Upper lobe of left lung (tissue), 6 donors: ENCODE results near the gene ARFGEF3. TPM values are rescaled to one million over a fixed set of nuclear protein-coding genes. Genes with fewer than 3 reads are reported as not detected.

ENCODE experiments used
- ATAC-seq, 2 donors: fragments of 200-7000 bp; cut with Tn5 transposase; one replicate each; pipeline ENCODE4 v1.9.1; 2022; ENCODE audit warnings: mild to moderate bottlenecking in 2 of 2, moderate library complexity in 2 of 2; ENCODE audit not compliant: low FRiP score in 2 of 2
- DNase-seq, 2 donors: peaks; one replicate each; pipeline ENCODE4 v3.0.0-alpha.2; 2019 to 2020
- H3K27ac ChIP-seq, 4 donors: fragments of 200-600 bp; sonication (generic); one replicate each; pipeline ENCODE4 v1.5.1; 2016 to 2019
- H3K27me3 ChIP-seq, 4 donors: fragments of 200-600 bp; sonication (generic); one replicate each; pipeline ENCODE4 v1.5.1; 2017 to 2019
- H3K36me3 ChIP-seq, 4 donors: fragments of 200-600 bp; sonication (generic); one replicate each; pipeline ENCODE4 v1.5.1; 2016 to 2019
- H3K4me1 ChIP-seq, 4 donors: fragments of 200-600 bp; sonication (generic); one replicate each; pipeline ENCODE4 v1.5.1; 2018 to 2019
- H3K4me3 ChIP-seq, 4 donors: fragments of 200-600 bp; sonication (generic); one replicate each; pipeline ENCODE4 v1.5.1; 2017 to 2019; ENCODE audit warnings: mild to moderate bottlenecking in 2 of 4, moderate library complexity in 1 of 4
- H3K9me3 ChIP-seq, 4 donors: fragments of 200-600 bp; sonication (generic); one replicate each; pipeline ENCODE4 v1.5.1; 2018 to 2019
- EP300 ChIP-seq, 4 donors: sonication (generic); formaldehyde crosslinking; IDR thresholded peaks; one replicate each; pipeline ENCODE4 v1.5.1; 2017; ENCODE audit warnings: antibody characterized with exemption in 4 of 4, control low read depth in 2 of 4
- POLR2A ChIP-seq, 4 donors: fragments of 450-650 bp; IDR thresholded peaks; one replicate each; pipeline ENCODE4 v1.5.1; 2016 to 2017; ENCODE audit warnings: antibody characterized with exemption in 4 of 4, mild to moderate bottlenecking in 2 of 4
- POLR2AphosphoS5 ChIP-seq, 2 donors: sonication (generic); formaldehyde crosslinking; IDR thresholded peaks; one replicate each; pipeline ENCODE4 v1.5.1; 2017; ENCODE audit warnings: antibody characterized with exemption in 2 of 2
- WGBS, 2 donors: methylation state at CpG; one replicate each; pipeline ENCODE4 v1.1.5; 2017 to 2018; 5-methylcytosine and 5-hydroxymethylcytosine counted together
- total RNA-seq, 6 donors: library from RNA; depleted of rRNA in 4 of 6; stranded (reverse); fragments of >200 nt in 4 of 6; gene quantifications; one replicate each; pipeline versions ENCODE4 v1.1.0 to v1.2.1, GENCODE V29; 2016 to 2021
- TF ChIP-seq, protein P1 (sequence below), 6 experiments: fragments of 450-650 bp in 4 of 6; fragments of 200-600 bp in 2 of 6; sonication (generic) in 2 of 6; IDR thresholded peaks; one replicate each; pipeline ENCODE4 v1.5.1; 2016 to 2019; ENCODE audit warnings: antibody characterized with exemption in 6 of 6
- donor health status: DM: no; HTN: no; CAD: no; lungs with moderate emphysema.
- donor health status: DM: no; HTN: yes; CAD: no; lungs with severe emphysema.

The ARFGEF3 gene
- total RNA-seq, 6 donors from 2014 or later = 19.8 to 53.6 (median 30.5) TPM

DNA sequence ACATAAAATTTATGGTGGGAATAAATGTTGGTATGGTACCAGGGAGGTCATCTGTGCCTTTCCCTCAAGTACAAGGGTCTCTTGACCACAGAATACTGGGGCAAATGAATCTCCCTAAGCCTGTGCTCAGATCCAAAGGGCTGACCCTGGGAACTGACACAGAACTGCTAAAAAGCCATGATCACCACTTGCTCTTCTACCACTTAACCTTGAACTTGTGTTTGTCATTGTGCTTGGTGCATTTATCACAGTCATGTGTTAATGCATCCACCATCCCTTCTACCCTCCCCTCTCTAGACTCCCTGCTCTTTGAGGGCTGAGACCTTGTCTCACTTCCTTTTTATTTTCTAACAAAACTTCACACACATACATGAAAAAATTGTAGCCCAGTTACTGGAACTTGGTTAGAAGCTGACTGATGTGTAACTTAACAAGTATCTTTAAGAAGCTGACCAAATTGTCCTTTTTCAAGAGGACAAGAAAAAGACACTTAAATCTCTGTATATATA, 102.7 kb downstream of the ARFGEF3 start:
- Histone ChIP-seq H3K27me3 (no peaks in the 10 kb centered on the region), H3K36me3 (peaks cover 0 to 14% (median 8%) of the 10 kb centered on the region in 4 donors), H3K27ac (no peak overlapping the region), H3K9me3 (no peaks in the 10 kb centered on the region), H3K4me1 (peaks cover 0 to under 1% (median 0%) of the 10 kb centered on the region in 4 donors), H3K4me3 (no peak overlapping the region)
- TF ChIP-seq, protein P1, sequence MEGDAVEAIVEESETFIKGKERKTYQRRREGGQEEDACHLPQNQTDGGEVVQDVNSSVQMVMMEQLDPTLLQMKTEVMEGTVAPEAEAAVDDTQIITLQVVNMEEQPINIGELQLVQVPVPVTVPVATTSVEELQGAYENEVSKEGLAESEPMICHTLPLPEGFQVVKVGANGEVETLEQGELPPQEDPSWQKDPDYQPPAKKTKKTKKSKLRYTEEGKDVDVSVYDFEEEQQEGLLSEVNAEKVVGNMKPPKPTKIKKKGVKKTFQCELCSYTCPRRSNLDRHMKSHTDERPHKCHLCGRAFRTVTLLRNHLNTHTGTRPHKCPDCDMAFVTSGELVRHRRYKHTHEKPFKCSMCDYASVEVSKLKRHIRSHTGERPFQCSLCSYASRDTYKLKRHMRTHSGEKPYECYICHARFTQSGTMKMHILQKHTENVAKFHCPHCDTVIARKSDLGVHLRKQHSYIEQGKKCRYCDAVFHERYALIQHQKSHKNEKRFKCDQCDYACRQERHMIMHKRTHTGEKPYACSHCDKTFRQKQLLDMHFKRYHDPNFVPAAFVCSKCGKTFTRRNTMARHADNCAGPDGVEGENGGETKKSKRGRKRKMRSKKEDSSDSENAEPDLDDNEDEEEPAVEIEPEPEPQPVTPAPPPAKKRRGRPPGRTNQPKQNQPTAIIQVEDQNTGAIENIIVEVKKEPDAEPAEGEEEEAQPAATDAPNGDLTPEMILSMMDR (IDR thresholded peaks at IDR 0.05) = no peak
- no peak for TF ChIP-seq EP300 (IDR thresholded peaks at IDR 0.05)
- no peak for TF ChIP-seq POLR2A (IDR thresholded peaks at IDR 0.05)
- no peak for TF ChIP-seq POLR2AphosphoS5 (IDR thresholded peaks at IDR 0.05)
- ATAC-seq = no peak
- DNase-seq = no peak

DNA sequence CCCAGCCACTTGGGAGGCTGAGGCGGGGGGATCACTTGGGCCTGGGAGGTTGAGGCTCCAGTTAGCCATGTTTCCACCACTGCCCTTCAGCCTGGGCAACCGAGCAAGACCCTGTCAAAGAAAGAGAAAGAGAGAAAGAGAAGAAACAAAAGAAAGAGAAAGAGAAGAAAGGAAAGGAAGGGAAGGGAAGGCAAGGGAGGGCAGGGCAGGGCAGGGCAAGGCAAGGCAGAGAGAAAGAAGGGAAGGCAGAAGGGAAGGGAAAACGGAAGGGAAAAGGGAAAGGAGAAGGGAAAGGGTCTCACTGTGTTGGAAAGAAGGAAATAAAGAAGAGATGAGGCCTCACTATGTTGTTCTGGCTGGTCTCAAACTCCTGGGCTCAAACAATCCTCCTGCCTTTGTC, 104.4 kb downstream of the ARFGEF3 start:
- Histone ChIP-seq H3K36me3 (peaks cover 0 to 14% (median 8%) of the 10 kb centered on the region in 4 donors), H3K4me3 (no peak overlapping the region), H3K4me1 (no peaks in the 10 kb centered on the region), H3K27ac (no peak overlapping the region), H3K9me3 (no peaks in the 10 kb centered on the region), H3K27me3 (no peaks in the 10 kb centered on the region)
- ATAC-seq = no peak
- 91% methylated on average over 3 of the region's 3 CpGs for WGBS, 2 donors
- DNase-seq = no peak
- TF ChIP-seq, protein P1 (IDR thresholded peaks at IDR 0.05) = no peak
- no peak for TF ChIP-seq EP300 (IDR thresholded peaks at IDR 0.05)
- TF ChIP-seq POLR2AphosphoS5 (IDR thresholded peaks at IDR 0.05) = no peak
- no peak for TF ChIP-seq POLR2A (IDR thresholded peaks at IDR 0.05)

DNA sequence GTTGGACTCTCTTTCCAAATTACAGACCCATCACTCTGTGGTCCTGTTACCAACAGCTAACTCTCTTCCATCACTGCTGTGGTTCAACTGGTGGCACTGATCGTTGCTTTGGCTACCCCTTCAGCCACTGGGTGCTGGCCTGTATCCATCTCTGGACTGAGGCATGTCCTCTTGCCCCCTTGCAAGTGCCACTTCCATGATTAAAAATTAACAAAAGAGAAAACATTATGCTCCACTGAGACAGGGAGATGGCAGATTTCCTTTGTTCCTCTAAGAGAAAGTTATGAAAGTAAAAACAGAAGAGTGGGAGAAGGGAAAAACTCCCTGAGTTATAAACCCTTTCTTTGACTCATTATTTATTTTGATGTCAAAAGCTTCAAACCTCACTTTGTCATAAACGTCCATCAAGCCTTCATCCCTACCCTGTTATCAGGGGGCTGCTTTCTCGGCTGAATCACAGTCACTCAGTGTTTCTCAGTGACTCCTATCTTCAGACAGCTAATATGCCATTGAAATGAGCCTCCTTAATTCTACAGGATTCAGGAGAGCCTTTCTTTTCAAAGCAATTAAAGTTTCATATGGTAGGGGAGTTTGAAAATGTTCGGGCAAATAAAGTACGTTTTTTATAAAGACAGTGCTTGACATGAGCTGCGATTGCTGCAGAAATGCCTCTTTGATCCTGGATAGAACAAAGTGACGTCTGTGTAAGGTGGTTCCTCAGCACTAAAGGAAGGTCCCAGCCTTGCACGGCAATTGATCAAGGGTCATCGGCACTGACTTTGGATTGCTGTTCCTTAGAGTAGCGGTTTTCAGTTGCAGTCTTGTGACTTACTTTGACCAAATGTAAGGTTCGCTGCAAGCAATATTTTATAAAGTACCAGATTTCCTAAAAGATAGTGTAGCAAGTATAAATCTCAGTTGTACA, 106.5 kb downstream of the ARFGEF3 start:
- 64 to 71% methylated on average over 11 of the region's 11 CpGs for WGBS, 2 donors
- Histone ChIP-seq H3K27ac (no peak overlapping the region), H3K36me3 (peaks cover 0 to 2% (median 2%) of the 10 kb centered on the region in 4 donors), H3K4me1 (peaks cover 0 to 4% (median 0%) of the 10 kb centered on the region in 4 donors), H3K4me3 (no peak overlapping the region), H3K9me3 (no peaks in the 10 kb centered on the region), H3K27me3 (no peaks in the 10 kb centered on the region)
- ATAC-seq = peak in 1 of 2 donors; percentile 48
- no peak for DNase-seq
- TF ChIP-seq, protein P1 (IDR thresholded peaks at IDR 0.05) = no peak
- TF ChIP-seq EP300 (IDR thresholded peaks at IDR 0.05) (no peak), POLR2A (IDR thresholded peaks at IDR 0.05) (no peak), POLR2AphosphoS5 (IDR thresholded peaks at IDR 0.05) (no peak)

DNA sequence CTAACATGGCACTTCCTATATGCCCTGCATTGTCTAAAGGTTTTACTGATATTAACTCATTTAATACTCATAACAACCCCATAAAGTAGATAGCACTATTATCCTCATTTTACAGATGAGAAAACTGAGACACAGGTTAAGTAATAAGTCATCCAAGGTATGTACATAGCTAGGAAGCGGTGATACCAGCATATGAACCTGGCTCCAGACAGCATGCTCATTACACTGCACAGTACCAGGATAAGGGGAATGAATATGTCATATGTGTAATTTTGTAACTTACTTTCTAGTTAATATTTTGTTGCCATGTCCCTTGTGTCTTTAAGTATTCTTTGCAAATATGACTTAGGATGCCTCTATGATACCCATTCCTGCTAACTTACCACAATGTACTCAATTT, 109.7 kb downstream of the ARFGEF3 start:
- H3K4me3 ChIP-seq = no peak overlapping the region
- DNase-seq (no peak), ATAC-seq (no peak)
- peaks cover 0 to 4% (median 0%) of the 10 kb centered on the region in 4 donors for H3K4me1 ChIP-seq
- TF ChIP-seq POLR2AphosphoS5 (IDR thresholded peaks at IDR 0.05) (no peak), POLR2A (IDR thresholded peaks at IDR 0.05) (no peak), EP300 (IDR thresholded peaks at IDR 0.05) (no peak)
- TF ChIP-seq, protein P1 (IDR thresholded peaks at IDR 0.05) = no peak
- H3K36me3 ChIP-seq = no peaks in the 10 kb centered on the region
- H3K27me3 ChIP-seq = no peaks in the 10 kb centered on the region
- 100% methylated on average over 1 of the region's 1 CpG for WGBS, 2 donors
- H3K9me3 ChIP-seq = no peaks in the 10 kb centered on the region
- no peak overlapping the region for H3K27ac ChIP-seq
